22Rv1 (cell line): ENCODE data around the gene LRRC1.

Experiments used
- ZFX ChIP-seq: fragments of 450-650 bp; IDR thresholded peaks from 2 replicates; pipeline ENCODE4 v1.6.1; 2017; ENCODE audit warnings: antibody characterized with exemption, borderline replicate concordance
- TF ChIP-seq, protein P1 (sequence below): fragments of 450-650 bp; IDR thresholded peaks from 2 replicates; pipeline ENCODE4 v1.5.1; 2017; ENCODE audit warnings: mild to moderate bottlenecking

- TF ChIP-seq, protein P1, sequence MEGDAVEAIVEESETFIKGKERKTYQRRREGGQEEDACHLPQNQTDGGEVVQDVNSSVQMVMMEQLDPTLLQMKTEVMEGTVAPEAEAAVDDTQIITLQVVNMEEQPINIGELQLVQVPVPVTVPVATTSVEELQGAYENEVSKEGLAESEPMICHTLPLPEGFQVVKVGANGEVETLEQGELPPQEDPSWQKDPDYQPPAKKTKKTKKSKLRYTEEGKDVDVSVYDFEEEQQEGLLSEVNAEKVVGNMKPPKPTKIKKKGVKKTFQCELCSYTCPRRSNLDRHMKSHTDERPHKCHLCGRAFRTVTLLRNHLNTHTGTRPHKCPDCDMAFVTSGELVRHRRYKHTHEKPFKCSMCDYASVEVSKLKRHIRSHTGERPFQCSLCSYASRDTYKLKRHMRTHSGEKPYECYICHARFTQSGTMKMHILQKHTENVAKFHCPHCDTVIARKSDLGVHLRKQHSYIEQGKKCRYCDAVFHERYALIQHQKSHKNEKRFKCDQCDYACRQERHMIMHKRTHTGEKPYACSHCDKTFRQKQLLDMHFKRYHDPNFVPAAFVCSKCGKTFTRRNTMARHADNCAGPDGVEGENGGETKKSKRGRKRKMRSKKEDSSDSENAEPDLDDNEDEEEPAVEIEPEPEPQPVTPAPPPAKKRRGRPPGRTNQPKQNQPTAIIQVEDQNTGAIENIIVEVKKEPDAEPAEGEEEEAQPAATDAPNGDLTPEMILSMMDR: no peak
- no peak for TF ChIP-seq ZFX
Measured at GRCh38 chr6:53790886-53791285, 3.9 kb upstream of the LRRC1 start.
